Activated CD4-positive, alpha-beta T cell treated with anti-CD3 and anti-CD28 coated beads, Interleukin-10, Interleukin-2, amounts not matched to agents 100 ng/mL and 50 ng/mL, durations not matched to agents 16 hours and 8 hours (primary cell): ENCODE measurements around the gene MAPK12.

ENCODE experiments used
- DNase-seq: peaks from one replicate; pipeline ENCODE4 v3.0.0-alpha.2; 2020

MAPK12 gene

GRCh38 chr22:50250555-50251476 is 10.7 kb downstream of the MAPK12 start, which contains the start of gene HDAC10:
Gene HDAC10 (minus strand): TSS chr22:50251265. CDS start chr22:50251032, 233 bp downstream.
- peak; percentile 92 for DNase-seq

GRCh38 chr22:50250249-50250554 is 11.3 kb downstream of the MAPK12 start:
- DNase-seq, result no peak

- no peak for DNase-seq
Observed at GRCh38 chr22:50249341-50250248, 11.9 kb downstream of the MAPK12 start.

DNA sequence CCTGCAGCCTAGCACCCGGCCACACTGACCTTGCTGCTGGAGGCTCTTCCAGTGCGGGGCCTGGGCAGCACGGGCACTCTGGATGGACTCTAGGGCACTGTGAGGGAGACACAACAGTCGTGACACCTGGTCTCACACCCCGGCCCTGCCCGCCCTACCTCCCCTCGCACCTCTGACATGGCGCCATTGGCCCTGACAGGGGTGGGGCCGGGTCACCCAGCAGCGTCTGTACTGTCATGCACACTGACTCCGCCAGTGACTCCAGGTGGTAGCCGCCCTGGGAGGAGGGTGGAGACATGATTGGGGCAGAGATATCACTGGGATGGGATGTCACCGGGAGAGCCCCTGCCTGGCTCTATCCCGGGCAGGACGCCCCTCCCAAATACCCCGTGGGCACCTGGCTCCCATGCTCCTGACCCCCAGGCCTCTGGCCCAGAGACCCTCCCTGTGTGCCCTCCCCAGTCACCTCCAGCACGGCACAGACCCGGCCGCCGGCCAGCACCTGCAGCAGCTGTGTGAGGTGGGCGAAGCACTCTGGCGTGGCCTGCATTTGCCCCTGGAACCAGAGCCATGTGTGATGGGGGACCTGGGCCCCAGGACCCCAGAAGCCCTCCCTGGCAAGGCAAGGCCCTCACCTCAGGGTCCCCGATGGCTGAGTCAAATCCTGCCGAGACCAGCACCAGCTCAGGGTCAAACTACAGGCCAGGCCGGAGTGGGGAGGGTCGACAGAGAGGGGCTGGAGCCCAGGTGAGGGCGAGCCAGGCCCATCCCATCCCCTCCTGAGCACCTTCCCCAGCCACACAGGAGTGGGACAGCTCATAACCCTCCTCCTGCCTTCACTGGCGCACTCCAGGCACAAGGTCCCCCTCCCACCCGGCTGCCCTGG is 13.0 kb downstream of the MAPK12 start:
- no peak for DNase-seq

DNA sequence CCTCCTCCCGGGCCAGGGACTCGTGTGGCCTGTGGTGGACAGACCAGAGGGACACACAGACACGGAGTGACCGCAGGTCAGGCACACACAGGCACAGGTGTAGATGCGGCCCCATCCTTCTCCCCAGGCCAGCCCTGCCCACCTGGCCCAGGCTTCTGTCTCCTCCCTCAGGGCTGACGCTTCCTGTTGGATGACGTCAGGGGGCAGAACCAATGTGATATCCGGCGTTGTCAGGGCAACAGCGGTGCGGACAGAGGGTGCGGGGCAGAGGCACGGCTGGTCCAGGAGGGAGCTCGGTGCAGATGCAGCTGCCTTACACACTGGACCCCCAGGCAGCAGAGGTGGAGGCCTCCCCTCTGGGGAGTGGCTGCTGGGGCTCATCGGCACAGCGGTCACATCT is 13.7 kb downstream of the MAPK12 start:
- peak; percentile 78 for DNase-seq

GRCh38 chr22:50246242-50247175 is 15.0 kb downstream of the MAPK12 start:
- DNase-seq, result no peak

- DNase-seq, result no peak
Observed at GRCh38 chr22:50245214-50246072, 16.0 kb downstream of the MAPK12 start.

DNA sequence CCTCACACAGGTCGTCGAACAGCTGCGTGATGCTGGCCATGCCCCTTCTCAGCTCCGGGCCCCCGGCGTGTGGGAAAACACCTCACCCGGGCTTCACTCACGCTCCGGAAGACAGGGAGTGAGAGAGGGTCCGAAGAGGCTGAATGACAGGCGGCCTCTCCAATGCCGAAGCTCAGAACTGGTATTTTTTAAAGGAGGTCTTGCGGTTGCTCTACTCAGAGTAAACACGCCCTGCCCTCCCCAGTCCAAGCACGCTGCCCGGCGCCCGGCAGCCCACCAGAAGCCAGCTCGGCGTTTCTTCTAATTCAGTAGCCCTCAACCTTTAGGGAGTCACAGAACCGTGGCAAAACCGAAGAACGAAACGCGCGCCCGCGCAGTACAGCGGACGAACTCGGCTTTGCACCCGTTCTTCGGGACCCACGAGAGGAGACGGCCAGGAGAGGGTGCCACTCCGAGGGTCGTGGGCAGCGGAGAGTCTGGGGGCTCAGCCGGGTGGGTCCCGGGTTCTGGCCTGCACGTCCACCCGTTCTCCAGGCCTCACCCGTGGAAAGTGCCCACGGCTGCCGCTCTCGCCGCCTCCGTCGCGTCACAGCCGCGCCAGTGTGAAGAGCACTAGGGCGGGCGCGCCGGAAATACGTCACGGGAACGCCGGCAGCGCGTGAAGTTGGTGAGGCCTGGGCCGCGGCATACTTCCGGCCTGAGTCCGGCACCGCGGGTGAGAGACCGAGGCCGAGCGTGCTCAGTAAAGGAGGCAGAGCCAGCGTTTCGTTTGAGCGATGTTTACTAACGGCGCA is 16.9 kb downstream of the MAPK12 start, which contains the start of gene TUBGCP6:
Gene TUBGCP6, minus strand, starts transcription at position 604 of the 794 bp plus-strand sequence. Its CDS starts 564 bp downstream, at position 40.
- DNase-seq, result peak; percentile 95

DNA sequence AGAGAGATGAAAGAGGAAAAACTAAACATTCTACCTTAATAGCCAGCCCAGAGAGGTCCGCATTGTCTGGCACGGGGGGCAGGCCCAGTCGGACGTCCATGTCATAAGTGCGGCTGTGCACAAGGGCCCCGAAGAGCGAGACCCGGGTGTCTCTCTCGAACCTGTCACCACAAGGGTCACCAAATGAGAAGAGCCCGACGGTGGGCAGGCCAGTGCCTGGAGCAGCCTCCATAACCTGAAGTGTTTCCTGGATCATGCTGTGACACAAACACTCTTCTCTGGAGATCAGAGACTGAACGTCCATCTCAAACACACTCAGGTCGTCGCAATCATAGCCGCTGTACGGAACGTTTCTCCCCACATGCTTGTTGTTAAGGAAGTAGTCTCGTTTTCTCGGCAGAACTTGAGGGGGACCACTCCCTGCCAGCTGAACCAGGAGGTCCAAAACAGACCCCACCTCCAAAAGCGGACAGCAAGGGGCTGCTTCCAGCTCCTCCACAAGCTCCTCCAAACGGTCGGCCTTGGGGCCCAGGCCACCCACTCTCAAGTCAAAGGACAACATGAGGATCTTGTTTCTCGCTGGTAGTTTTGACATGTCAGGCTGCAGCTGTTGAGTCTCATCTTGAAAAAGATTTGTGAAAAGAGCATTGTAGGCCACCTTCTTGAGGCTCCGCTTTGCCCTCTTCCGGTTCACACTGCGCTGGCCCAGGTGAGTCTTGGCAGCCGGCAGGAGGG is 17.6 kb downstream of the MAPK12 start:
- no peak for DNase-seq

- no peak for DNase-seq
Observed at GRCh38 chr22:50242406-50242949, 19.0 kb downstream of the MAPK12 start.

- DNase-seq, result no peak
Observed at GRCh38 chr22:50238755-50239154, 22.7 kb downstream of the MAPK12 start.

- DNase-seq, result no peak
Observed at GRCh38 chr22:50236731-50237409, 24.6 kb downstream of the MAPK12 start.

DNA sequence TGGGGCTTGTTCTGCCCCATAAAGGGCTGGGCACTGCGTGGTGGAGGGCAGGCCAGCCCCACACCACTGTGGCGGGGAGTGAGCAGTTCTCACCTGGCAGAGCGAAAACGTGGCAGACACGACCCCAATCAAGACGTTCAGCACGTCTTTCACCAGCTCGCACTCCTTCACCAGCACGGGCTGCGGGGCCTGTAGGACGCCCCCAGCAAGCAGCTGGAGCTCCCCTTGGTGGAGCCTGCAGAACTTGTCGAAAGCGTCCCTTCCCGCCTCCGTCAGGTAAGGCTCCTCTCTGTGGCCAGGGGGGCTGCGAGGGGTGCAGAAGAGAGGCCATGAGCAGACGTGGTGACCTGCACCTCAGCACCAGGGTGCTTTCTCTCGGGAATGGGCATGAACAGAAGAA is 28.3 kb downstream of the MAPK12 start:
- DNase-seq, result no peak

DNA sequence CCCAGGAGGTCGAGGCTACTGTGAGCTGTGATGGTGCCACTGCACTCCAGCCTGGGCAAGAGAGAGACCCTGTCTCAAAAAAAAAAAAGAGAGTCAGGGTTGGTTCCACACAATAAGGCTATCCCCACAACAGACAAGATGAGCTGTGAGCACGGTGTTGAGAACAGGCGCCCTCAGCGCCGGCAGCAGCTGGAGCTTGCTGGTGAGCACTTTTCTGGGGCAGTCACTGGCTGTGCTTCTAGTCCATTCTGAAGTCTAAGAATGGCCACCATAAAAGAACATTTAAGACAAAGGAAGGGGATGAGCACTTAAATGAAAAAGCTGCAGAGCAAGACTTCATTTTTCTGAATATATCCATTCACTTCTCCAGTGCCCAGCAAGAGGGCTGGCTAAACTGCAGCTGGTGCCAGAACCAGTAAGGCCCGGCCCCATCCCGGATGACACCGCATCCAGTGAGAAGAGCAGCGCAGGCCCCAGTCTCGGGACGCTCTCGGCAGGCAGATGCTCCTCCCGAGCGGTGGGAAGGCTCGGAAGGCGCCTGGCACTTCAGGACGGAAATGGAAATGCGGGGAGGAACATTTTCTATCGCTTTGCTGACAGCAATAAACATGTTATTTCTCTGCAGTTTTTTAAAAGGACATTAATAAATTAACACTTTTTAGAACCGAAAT is 28.9 kb downstream of the MAPK12 start:
- no peak for DNase-seq

GRCh38 chr22:50229370-50229769 is 32.1 kb downstream of the MAPK12 start:
- DNase-seq, result no peak

GRCh38 chr22:50228366-50228765 is 33.1 kb downstream of the MAPK12 start:
- no peak for DNase-seq

- DNase-seq, result no peak
Observed at GRCh38 chr22:50227579-50228215, 33.8 kb downstream of the MAPK12 start.
